CMK (cell line): ENCODE data around the gene COG5.
"Not testable (repeated sequence)": the region's sequence is repeated elsewhere in the genome, so short reads cannot be mapped to it uniquely, and the experiment has no call there.

ENCODE experiments used
- DNase-seq: peaks from one replicate; pipeline ENCODE4 v3.0.0-alpha.2; 2010; ENCODE audit warnings: low read depth

COG5 gene

GRCh38 chr7:107579885-107580715 is 16.4 kb upstream of the COG5 start, which contains the start of gene BCAP29:
Gene BCAP29 (plus strand): TSS chr7:107580246. CDS start chr7:107580773, 527 bp downstream.
- DNase-seq: no peak

- no peak for DNase-seq
Measured at GRCh38 chr7:107579554-107579884, 15.8 kb upstream of the COG5 start.

- DNase-seq: no peak
Measured at GRCh38 chr7:107573537-107573936, 9.8 kb upstream of the COG5 start.

- no peak for DNase-seq
Measured at GRCh38 chr7:107570298-107570697, 6.6 kb upstream of the COG5 start.

- DNase-seq: no peak
Measured at GRCh38 chr7:107564553-107565298, 1.0 kb upstream of the COG5 start.

GRCh38 chr7:107563081-107563774 is 492 bp downstream of the COG5 start:
- DNase-seq: no peak

- no peak for DNase-seq
Measured at GRCh38 chr7:107560898-107561516, 2.7 kb downstream of the COG5 start.

GRCh38 chr7:107559864-107560263 is 3.9 kb downstream of the COG5 start:
- DNase-seq: no peak

GRCh38 chr7:107555893-107556292 is 7.8 kb downstream of the COG5 start:
- DNase-seq: no peak

- DNase-seq: no peak
Measured at GRCh38 chr7:107551936-107552335, 11.8 kb downstream of the COG5 start.

- no peak for DNase-seq
Measured at GRCh38 chr7:107544848-107545591, 18.7 kb downstream of the COG5 start.

- no peak for DNase-seq
Measured at GRCh38 chr7:107543338-107543993, 20.3 kb downstream of the COG5 start.

GRCh38 chr7:107538001-107538400 is 25.7 kb downstream of the COG5 start:
- no peak for DNase-seq

- not testable (repeated sequence) for DNase-seq
Measured at GRCh38 chr7:107537228-107537627, 26.5 kb downstream of the COG5 start.

- no peak for DNase-seq
Measured at GRCh38 chr7:107534139-107534538, 29.6 kb downstream of the COG5 start.

- DNase-seq: no peak
Measured at GRCh38 chr7:107530751-107531150, 33.0 kb downstream of the COG5 start.

- DNase-seq: no peak
Measured at GRCh38 chr7:107528461-107528860, 35.3 kb downstream of the COG5 start.

- DNase-seq: no peak
Measured at GRCh38 chr7:107527196-107527595, 36.5 kb downstream of the COG5 start.

GRCh38 chr7:107526672-107527071 is 37.0 kb downstream of the COG5 start:
- no peak for DNase-seq

GRCh38 chr7:107506674-107507339 is 56.9 kb downstream of the COG5 start:
- no peak for DNase-seq
